Activated naive CD8-positive, alpha-beta T cell treated with anti-CD3 and anti-CD28 coated beads, Interleukin-2, amount 10 ng/mL, durations not matched to agents 7 days and 5 days (primary cell): ENCODE measurements around the gene MEIS1. TPM values are rescaled to one million over a fixed set of nuclear protein-coding genes. Genes with fewer than 3 reads are reported as not detected.

ENCODE experiments used
- ATAC-seq: fragments of 150-1000 bp; cut with Tn5 transposase; one replicate; pipeline ENCODE4 v1.10.0; 2021; ENCODE audit warnings: low read depth, moderate library complexity
- POLR2A ChIA-PET: fragments of 350-600 bp; sonication (Branson Sonifier 250); formaldehyde crosslinking; loops from one replicate; lab custom pipeline; 2021; ENCODE audit warnings: antibody characterized with exemption; lab: Charles Lee
- DNase-seq: peaks from one replicate; pipeline ENCODE4 v3.0.0; 2021
- H3K27ac Mint-ChIP-seq: one replicate; pipeline ENCODE4 v1.8.0; 2022; ENCODE audit warnings: mild to moderate bottlenecking, mixed read lengths
- H3K27me3 Mint-ChIP-seq: one replicate; pipeline ENCODE4 v1.8.0; 2022; ENCODE audit warnings: mild to moderate bottlenecking, moderate library complexity, mixed read lengths
- H3K36me3 Mint-ChIP-seq: one replicate; pipeline ENCODE4 v1.8.0; 2021; ENCODE audit warnings: mild to moderate bottlenecking, mixed read lengths
- H3K4me1 Mint-ChIP-seq: one replicate; pipeline ENCODE4 v1.8.0; 2021; ENCODE audit warnings: mixed read lengths
- H3K4me3 Mint-ChIP-seq: one replicate; pipeline ENCODE4 v1.8.0; 2022; ENCODE audit warnings: mild to moderate bottlenecking, moderate library complexity, mixed read lengths
- H3K9me3 Mint-ChIP-seq: one replicate; pipeline ENCODE4 v1.8.0; 2021; ENCODE audit warnings: mixed read lengths
- total RNA-seq, 2 experiments: library from RNA; stranded (reverse); gene quantifications; one replicate each; pipeline ENCODE4 v1.2.3, GENCODE V29; 2021

Gene MEIS1
- total RNA-seq, 2 experiments from 2014 or later = not detected

DNA sequence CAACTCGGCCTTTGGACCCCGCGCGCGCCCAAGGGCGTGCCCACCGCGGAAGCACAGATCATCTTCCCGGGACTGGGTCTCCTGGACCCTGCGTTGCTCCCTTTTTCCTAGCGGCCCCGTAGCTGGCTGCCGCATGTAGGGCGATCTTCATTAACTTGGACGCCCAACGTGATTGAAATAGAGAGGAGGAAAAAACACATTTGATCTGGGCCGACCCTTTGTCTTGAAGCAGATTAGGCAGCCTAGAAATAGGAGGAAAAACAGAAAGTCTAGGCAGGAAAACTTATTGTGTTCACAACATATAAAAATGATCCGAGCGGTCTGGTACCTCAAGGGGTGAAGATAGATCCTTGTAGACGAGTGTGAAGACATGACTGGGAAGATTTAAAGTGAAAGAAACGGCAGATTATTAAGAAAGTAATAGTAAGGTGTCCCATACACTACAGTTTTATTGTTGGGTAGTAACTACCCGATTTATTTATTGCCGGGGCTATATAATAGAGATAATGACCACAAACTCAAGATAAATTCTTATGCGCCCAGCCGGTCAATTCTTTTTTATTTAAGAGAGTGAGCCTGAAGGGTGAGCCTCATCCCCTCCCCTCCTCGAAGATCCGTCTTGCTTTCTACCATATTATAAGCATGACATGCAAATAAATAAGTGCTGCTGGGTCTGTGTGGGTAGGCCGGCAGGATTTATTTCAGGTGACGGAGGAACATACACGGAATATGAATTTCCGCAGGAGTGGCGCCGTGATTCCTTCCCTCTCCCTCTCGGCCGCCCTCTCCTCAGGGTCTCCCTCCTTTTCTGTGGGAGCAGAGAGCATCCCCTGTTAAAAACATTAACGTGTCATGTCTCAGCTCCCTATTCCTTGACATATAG is 147.4 kb downstream of the MEIS1 start:
- POLR2A ChIA-PET = no interaction called here
- peak; percentile 24 for DNase-seq
- no peaks in the 10 kb centered on the region for H3K9me3 Mint-ChIP-seq
- H3K4me1 Mint-ChIP-seq = peaks cover 3% of the 10 kb centered on the region
- no peak for ATAC-seq
- H3K36me3 Mint-ChIP-seq = no peaks in the 10 kb centered on the region
- H3K27me3 Mint-ChIP-seq = peaks cover 42% of the 10 kb centered on the region
- H3K27ac Mint-ChIP-seq = no peak overlapping the region
- no peak overlapping the region for H3K4me3 Mint-ChIP-seq

DNA sequence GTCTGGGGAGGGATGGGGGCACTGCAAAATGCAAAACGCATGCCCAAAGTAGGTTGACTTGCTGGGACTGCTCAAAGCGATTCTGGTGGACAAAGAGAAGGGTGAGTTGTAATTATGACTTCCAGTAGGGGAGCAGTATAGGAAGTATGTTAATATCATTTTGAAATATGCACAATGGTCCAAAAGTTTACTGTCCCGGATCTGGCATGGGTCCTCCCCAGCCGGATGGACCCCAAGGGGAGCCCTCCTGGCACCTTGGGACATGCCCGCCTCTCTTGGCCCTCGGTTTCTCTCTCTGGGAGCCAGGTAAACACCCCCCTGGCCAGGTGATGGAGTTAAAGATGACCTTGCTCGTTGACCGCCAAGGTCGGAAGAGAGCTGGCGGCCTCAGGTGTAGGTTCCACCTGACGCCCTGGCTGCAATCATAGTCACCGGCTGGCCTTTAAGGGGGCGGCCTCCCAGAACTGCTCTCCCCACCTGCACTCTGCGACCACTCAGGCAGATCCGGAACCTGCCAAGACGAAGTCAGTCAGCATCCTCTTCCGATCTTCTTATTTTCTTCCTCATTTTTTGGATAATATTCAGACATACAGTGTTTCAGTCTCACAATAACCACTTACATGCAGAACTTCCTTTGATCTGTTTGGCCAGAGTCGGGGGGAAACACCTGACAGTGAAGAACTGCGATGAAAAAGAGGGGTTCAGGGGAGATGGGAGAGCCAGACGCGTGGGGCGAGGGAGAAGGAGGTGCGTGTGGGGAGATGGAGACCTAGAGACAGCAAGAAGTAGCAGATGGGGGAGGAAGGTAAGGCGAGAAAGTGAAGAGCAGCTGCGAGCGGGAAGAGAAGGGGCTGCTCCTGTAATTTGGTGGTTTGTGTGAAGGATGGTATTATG is 148.3 kb downstream of the MEIS1 start:
- Mint-ChIP-seq H3K4me1 (peaks cover 3% of the 10 kb centered on the region), H3K36me3 (no peaks in the 10 kb centered on the region), H3K4me3 (no peak overlapping the region), H3K27me3 (peaks cover 35% of the 10 kb centered on the region), H3K9me3 (no peaks in the 10 kb centered on the region), H3K27ac (no peak overlapping the region)
- DNase-seq (peak; percentile 25), ATAC-seq (no peak)
- POLR2A ChIA-PET = no interaction called here

DNA sequence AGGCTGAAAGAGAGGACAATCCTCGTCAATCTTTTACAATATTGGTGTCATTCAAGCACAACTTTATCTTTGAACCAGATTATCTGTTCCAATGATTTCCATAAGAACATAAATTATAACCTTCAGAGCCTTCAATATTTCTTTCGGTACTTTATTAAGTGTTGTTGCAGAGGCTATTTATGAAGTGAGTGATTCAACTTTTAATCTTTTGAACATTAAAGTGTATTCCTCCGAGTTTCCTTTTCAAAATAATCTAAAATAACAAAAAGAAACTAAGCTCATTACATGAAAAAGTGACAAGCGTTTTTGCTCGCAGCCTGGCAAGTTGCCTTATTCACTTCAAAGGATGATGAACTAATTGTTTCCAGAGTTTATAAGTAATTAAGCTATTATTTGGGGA is 149.0 kb downstream of the MEIS1 start:
- no peak for ATAC-seq
- POLR2A ChIA-PET = no interaction called here
- H3K4me3 Mint-ChIP-seq = no peak overlapping the region
- H3K4me1 Mint-ChIP-seq = peaks cover 3% of the 10 kb centered on the region
- no peak overlapping the region for H3K27ac Mint-ChIP-seq
- peaks cover 28% of the 10 kb centered on the region for H3K27me3 Mint-ChIP-seq
- no peaks in the 10 kb centered on the region for H3K9me3 Mint-ChIP-seq
- H3K36me3 Mint-ChIP-seq = no peaks in the 10 kb centered on the region
- DNase-seq = no peak

- Mint-ChIP-seq H3K36me3 (no peaks in the 10 kb centered on the region), H3K27me3 (peaks cover 11% of the 10 kb centered on the region), H3K27ac (no peak overlapping the region), H3K9me3 (no peaks in the 10 kb centered on the region), H3K4me3 (no peak overlapping the region), H3K4me1 (peaks cover 3% of the 10 kb centered on the region)
- ATAC-seq = no peak
- no peak for DNase-seq
- POLR2A ChIA-PET = no interaction called here
Measured at GRCh38 chr2:66585587-66585986, 150.7 kb downstream of the MEIS1 start.

- POLR2A ChIA-PET = no interaction called here
- DNase-seq = no peak
- Mint-ChIP-seq H3K27me3 (peaks cover 5% of the 10 kb centered on the region), H3K4me1 (no peaks in the 10 kb centered on the region), H3K9me3 (no peaks in the 10 kb centered on the region), H3K4me3 (no peak overlapping the region), H3K27ac (no peak overlapping the region), H3K36me3 (no peaks in the 10 kb centered on the region)
- no peak for ATAC-seq
Measured at GRCh38 chr2:66587216-66587615, 152.3 kb downstream of the MEIS1 start.

DNA sequence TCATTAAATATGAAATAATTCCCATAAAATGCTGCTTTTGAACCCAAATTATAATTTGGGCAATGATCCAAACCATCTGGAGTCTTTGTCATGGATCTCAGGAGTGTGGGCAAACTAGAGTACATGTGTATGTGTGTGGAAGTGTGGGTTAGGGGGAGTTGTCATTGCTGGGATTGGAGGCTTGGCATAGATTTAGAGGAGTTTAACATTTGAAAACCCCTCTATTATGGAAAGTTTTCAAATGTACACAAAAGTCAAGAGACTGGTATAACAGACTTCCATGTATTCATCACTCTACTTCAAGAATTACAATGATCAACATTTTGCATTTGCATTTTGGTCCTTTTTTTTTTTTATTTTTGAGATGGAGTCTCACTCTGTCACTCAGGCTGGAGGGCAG is 159.1 kb downstream of the MEIS1 start:
- Mint-ChIP-seq H3K4me3 (no peak overlapping the region), H3K4me1 (no peaks in the 10 kb centered on the region), H3K27me3 (no peaks in the 10 kb centered on the region), H3K9me3 (peaks cover 1% of the 10 kb centered on the region), H3K27ac (no peak overlapping the region), H3K36me3 (no peaks in the 10 kb centered on the region)
- ATAC-seq (no peak), DNase-seq (no peak)
- POLR2A ChIA-PET = interaction anchor here (0.7 kb wide), 1 partner anchor 1595 kb away, joined by 5 read pairs; no protein-coding TSS in a partner anchor

- no peaks in the 10 kb centered on the region for H3K4me1 Mint-ChIP-seq
- H3K27ac Mint-ChIP-seq = no peak overlapping the region
- H3K36me3 Mint-ChIP-seq = no peaks in the 10 kb centered on the region
- ATAC-seq (no peak), DNase-seq (no peak)
- no peaks in the 10 kb centered on the region for H3K27me3 Mint-ChIP-seq
- POLR2A ChIA-PET = no interaction called here
- H3K4me3 Mint-ChIP-seq = no peak overlapping the region
- peaks cover 1% of the 10 kb centered on the region for H3K9me3 Mint-ChIP-seq
Measured at GRCh38 chr2:66595556-66595955, 160.6 kb downstream of the MEIS1 start.

- no peaks in the 10 kb centered on the region for H3K36me3 Mint-ChIP-seq
- ATAC-seq = no peak
Measured at GRCh38 chr2:66596256-66596655, 161.3 kb downstream of the MEIS1 start.

GRCh38 chr2:66601624-66602023 is 166.7 kb downstream of the MEIS1 start:
- no peaks in the 10 kb centered on the region for H3K36me3 Mint-ChIP-seq
- H3K27me3 Mint-ChIP-seq = no peaks in the 10 kb centered on the region
- no peak overlapping the region for H3K4me3 Mint-ChIP-seq
- no peak overlapping the region for H3K27ac Mint-ChIP-seq
- no peak for ATAC-seq
- no peaks in the 10 kb centered on the region for H3K4me1 Mint-ChIP-seq
- POLR2A ChIA-PET = no interaction called here
- DNase-seq = no peak
- H3K9me3 Mint-ChIP-seq = no peaks in the 10 kb centered on the region

More at GRCh38 chr2:66596256-66596655, 161.3 kb downstream of the MEIS1 start:
- H3K9me3 Mint-ChIP-seq = peaks cover 1% of the 10 kb centered on the region
- H3K4me1 Mint-ChIP-seq = no peaks in the 10 kb centered on the region
- H3K4me3 Mint-ChIP-seq = no peak overlapping the region
- H3K27me3 Mint-ChIP-seq = no peaks in the 10 kb centered on the region
- POLR2A ChIA-PET = no interaction called here
- H3K27ac Mint-ChIP-seq = no peak overlapping the region
- no peak for DNase-seq

DNA sequence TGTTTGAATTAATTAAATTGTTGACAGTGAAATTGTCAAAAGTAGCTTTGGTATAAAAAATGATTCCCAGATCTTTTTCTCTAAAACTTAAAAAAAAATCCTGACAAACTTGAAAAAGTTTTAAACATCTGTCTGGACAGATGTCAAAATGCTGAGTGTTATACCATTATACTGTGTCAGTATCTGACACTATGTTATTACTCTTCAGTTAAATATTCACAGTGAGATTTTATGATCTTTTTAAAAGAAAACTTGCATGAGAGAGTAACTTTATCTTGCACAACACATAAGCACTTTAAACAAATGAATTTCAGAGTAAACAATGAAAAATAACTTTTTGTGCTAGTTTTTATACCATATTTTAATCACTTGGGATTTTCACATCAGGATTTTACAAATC is 167.4 kb downstream of the MEIS1 start:
- POLR2A ChIA-PET = no interaction called here
- no peaks in the 10 kb centered on the region for H3K27me3 Mint-ChIP-seq
- H3K4me1 Mint-ChIP-seq = no peaks in the 10 kb centered on the region
- no peak overlapping the region for H3K4me3 Mint-ChIP-seq
- no peaks in the 10 kb centered on the region for H3K36me3 Mint-ChIP-seq
- ATAC-seq = no peak
- H3K27ac Mint-ChIP-seq = no peak overlapping the region
- H3K9me3 Mint-ChIP-seq = no peaks in the 10 kb centered on the region
- DNase-seq = no peak

DNA sequence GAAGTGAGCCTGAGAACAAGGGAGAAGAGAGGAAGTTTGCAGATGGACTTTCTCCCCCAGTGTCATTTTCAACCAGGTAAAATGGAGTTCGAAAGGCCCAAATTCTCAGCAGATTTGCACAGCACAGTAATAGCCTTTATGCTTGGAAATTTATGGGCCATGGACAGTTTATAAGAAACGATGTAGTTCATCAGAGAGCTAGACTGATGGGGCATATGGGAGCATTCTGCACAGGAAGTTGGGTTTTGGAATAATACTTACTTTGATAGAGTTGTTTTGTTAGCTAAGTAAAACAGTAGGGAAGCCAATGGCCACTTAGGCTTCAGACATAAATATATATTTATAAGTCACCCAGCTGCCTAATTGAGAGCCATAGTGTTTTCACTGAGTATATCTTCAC is 169.4 kb downstream of the MEIS1 start:
- no peak for ATAC-seq
- H3K4me3 Mint-ChIP-seq = no peak overlapping the region

DNA sequence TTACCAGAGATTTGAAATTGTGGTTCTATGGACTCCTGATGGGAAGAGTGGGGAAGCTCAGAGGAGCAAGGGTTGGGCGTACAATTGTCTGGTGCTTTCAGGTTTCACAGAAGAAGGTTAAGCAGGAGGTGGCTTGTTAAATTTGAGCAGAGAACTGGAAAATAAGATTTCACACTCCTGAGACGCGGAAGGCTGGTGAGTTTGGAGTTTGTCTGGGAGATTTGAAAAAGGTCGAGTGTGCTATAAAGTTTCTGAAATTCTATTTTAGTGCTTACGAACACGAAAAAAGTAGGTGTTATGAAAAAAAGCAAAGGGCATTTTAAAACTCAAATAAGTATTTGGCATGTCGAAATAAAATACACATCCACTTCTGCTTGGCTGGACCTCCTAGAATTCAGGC is 170.1 kb downstream of the MEIS1 start:
- H3K27me3 Mint-ChIP-seq = no peaks in the 10 kb centered on the region
- ATAC-seq (no peak), DNase-seq (no peak)
- no peak overlapping the region for H3K4me3 Mint-ChIP-seq
- H3K27ac Mint-ChIP-seq = no peak overlapping the region
- POLR2A ChIA-PET = no interaction called here
- no peaks in the 10 kb centered on the region for H3K9me3 Mint-ChIP-seq
- no peaks in the 10 kb centered on the region for H3K36me3 Mint-ChIP-seq
- H3K4me1 Mint-ChIP-seq = no peaks in the 10 kb centered on the region

More for the DNA sequence above, 169.4 kb downstream of the MEIS1 start:
- POLR2A ChIA-PET = no interaction called here
- no peak overlapping the region for H3K27ac Mint-ChIP-seq
- no peaks in the 10 kb centered on the region for H3K4me1 Mint-ChIP-seq
- no peaks in the 10 kb centered on the region for H3K9me3 Mint-ChIP-seq
- no peak for DNase-seq
- no peaks in the 10 kb centered on the region for H3K36me3 Mint-ChIP-seq
- no peaks in the 10 kb centered on the region for H3K27me3 Mint-ChIP-seq

DNA sequence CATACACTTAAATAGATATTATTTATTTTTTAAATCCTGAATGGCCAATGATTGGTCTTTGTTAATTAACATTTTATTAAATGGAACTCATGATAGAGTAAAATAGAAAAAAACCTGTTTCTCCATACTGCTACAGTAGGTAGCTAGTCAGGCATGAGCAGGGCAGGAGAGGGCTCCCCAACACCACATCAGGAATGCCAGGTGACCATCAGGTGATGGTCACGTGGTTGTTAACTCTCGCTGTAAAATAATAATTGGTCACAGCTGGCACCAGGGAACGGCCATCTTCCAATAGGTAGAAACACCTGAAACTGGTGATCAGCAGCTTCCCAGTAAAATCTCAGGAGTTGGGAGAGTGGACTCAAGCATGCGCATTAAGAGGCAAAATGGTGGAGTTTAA is 172.2 kb downstream of the MEIS1 start:
- H3K27ac Mint-ChIP-seq = no peak overlapping the region
- H3K9me3 Mint-ChIP-seq = no peaks in the 10 kb centered on the region
- POLR2A ChIA-PET = no interaction called here
- H3K4me3 Mint-ChIP-seq = no peak overlapping the region
- no peaks in the 10 kb centered on the region for H3K4me1 Mint-ChIP-seq
- no peaks in the 10 kb centered on the region for H3K27me3 Mint-ChIP-seq
- DNase-seq (no peak), ATAC-seq (no peak)
- H3K36me3 Mint-ChIP-seq = no peaks in the 10 kb centered on the region
